ENCODE results near the gene ACMSD. TPM values are rescaled to one million over a fixed set of nuclear protein-coding genes. Genes with fewer than 3 reads are reported as not detected.
"Not testable (repeated sequence)": the region's sequence is repeated elsewhere in the genome, so short reads cannot be mapped to it uniquely, and the experiment has no call there.

The ACMSD gene
- total RNA-seq, 1 donor from 2014 or later = not detected

DNA sequence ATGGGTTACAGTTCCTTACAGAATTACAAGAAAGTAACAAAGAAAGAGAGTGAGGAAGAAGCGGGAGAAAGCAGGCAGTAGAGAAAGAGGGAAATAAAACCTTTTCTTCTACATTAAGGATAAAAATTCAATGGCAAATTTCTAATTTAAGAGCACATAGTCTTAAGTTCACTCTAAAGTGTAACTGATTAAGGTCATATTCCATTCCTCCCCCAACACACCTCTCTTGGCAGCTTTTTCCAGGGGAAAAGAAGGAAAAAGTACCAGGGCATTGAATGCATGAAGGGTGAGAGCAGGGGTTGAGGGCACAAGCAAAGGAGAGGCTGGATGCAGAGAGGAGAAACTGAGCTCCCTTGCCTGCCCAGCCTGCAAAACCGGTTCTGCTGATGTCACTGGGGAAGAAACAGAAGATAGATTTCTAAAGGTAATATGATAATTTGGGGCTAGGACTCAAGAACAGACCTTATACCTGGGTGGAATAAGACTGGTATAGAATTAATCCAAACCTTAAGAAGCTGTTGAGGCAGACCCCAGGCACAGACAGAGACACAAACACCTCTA, 4.6 kb downstream of the ACMSD start:
- peak; percentile 61 for DNase-seq (ENCODE audit: low read depth)
- no peak for TF ChIP-seq CTCF (IDR thresholded peaks at IDR 0.05; ENCODE audit: insufficient read depth, low read length, severe bottlenecking)
- Histone ChIP-seq H3K36me3 (ENCODE audit: control insufficient read depth, insufficient read depth, low read length) (no peaks in the 10 kb centered on the region), H3K27me3 (ENCODE audit: control insufficient read depth, insufficient read depth, low read length) (no peaks in the 10 kb centered on the region), H3K4me3 (ENCODE audit: low read depth, low read length) (no peak overlapping the region)
- FAIRE-seq = no peak

DNA sequence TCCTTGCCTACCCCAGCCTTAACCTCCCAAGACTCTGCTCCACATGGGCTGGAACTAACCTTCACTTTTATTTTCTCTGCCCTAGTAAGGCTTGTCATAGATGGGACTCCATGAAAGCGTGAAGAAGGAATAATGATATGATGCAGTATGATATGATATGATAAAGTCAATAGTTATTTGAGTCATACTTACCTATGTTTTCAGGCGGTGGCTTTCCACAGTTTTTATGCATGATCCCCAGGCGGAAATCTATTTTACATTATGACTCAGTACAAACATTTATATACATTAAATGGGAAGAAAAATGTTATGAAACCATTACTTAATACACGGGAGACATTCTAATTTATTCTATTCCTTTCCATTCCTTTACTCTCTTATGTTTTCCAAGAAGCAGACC, 5.6 kb downstream of the ACMSD start:
- no peak for TF ChIP-seq CTCF (IDR thresholded peaks at IDR 0.05; ENCODE audit: insufficient read depth, low read length, severe bottlenecking)
- Histone ChIP-seq H3K4me3 (ENCODE audit: low read depth, low read length) (no peak overlapping the region), H3K27me3 (ENCODE audit: control insufficient read depth, insufficient read depth, low read length) (no peaks in the 10 kb centered on the region), H3K36me3 (ENCODE audit: control insufficient read depth, insufficient read depth, low read length) (no peaks in the 10 kb centered on the region)
- FAIRE-seq (no peak), DNase-seq (ENCODE audit: low read depth) (peak; percentile 87)

GRCh38 chr2:134845028-134845427, 6.6 kb downstream of the ACMSD start:
- H3K27me3 ChIP-seq (ENCODE audit: control insufficient read depth, insufficient read depth, low read length) = no peaks in the 10 kb centered on the region
- no peaks in the 10 kb centered on the region for H3K36me3 ChIP-seq (ENCODE audit: control insufficient read depth, insufficient read depth, low read length)
- H3K4me3 ChIP-seq (ENCODE audit: low read depth, low read length) = no peak overlapping the region
- DNase-seq (ENCODE audit: low read depth) (no peak), FAIRE-seq (no peak)
- no peak for TF ChIP-seq CTCF (IDR thresholded peaks at IDR 0.05; ENCODE audit: insufficient read depth, low read length, severe bottlenecking)

DNA sequence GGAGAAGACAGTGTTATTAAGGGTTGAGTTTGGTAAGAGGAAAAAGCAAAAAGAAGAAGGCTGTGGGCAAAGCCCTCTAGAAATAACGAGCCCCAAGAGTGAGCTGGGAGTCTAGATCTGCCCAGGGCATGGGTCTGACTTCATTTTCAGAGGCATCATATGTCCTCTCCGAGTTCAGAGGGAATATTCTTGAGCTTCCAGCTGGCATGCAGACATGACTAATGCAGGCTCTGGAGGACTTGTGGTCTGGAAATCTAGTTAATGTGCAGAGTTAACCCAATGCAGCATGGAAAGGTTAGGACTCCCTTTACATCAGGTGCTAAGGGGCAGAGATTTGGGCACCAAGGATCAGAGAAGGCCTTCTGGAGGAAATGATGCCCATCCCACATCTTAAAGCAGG, 7.3 kb downstream of the ACMSD start:
- FAIRE-seq = no peak

DNA sequence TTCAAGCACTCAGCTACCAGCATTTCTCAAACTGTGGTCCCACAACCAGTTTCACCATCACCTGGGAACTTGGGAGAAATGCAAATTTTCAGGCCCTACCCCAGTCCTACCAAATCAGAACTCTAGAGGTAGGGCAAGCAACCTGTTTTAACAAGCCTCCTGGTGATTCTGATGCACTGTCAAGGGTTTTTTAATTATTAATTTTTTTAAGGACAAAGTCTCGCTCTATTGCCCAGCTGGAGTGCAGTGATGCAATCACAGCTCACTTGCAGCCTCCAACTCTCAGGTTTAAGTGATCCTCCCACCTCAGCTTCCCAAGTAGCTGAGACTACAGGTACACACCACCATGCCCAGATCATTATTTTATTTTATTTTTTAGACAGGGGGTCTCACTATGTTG, 7.8 kb downstream of the ACMSD start:
- TF ChIP-seq CTCF (IDR thresholded peaks at IDR 0.05; ENCODE audit: insufficient read depth, low read length, severe bottlenecking) = no peak
- FAIRE-seq = no peak
- DNase-seq (ENCODE audit: low read depth) = peak; percentile 37

More for the DNA sequence above, 7.3 kb downstream of the ACMSD start:
- Histone ChIP-seq H3K27me3 (ENCODE audit: control insufficient read depth, insufficient read depth, low read length) (no peaks in the 10 kb centered on the region), H3K4me3 (ENCODE audit: low read depth, low read length) (no peak overlapping the region), H3K36me3 (ENCODE audit: control insufficient read depth, insufficient read depth, low read length) (no peaks in the 10 kb centered on the region)
- no peak for TF ChIP-seq CTCF (IDR thresholded peaks at IDR 0.05; ENCODE audit: insufficient read depth, low read length, severe bottlenecking)
- DNase-seq (ENCODE audit: low read depth) = peak; percentile 73

GRCh38 chr2:134847582-134847981, 9.2 kb downstream of the ACMSD start:
- FAIRE-seq; DNase-seq (ENCODE audit: low read depth); H3K4me3 ChIP-seq (ENCODE audit: low read depth, low read length); H3K27me3 ChIP-seq (ENCODE audit: control insufficient read depth, insufficient read depth, low read length); H3K36me3 ChIP-seq (ENCODE audit: control insufficient read depth, insufficient read depth, low read length): not testable (repeated sequence)

More for the DNA sequence above, 7.8 kb downstream of the ACMSD start:
- Histone ChIP-seq H3K27me3 (ENCODE audit: control insufficient read depth, insufficient read depth, low read length) (no peaks in the 10 kb centered on the region), H3K4me3 (ENCODE audit: low read depth, low read length) (no peak overlapping the region), H3K36me3 (ENCODE audit: control insufficient read depth, insufficient read depth, low read length) (no peaks in the 10 kb centered on the region)
